Activated CD8-positive, alpha-beta memory T cell treated with anti-CD3 and anti-CD28 coated beads, Interleukin-2, amount 50 U/mL, for 24 hours (primary cell): ENCODE results near the gene BORCS6.

Source experiments
- DNase-seq: peaks from one replicate; pipeline ENCODE4 v3.0.0-alpha.2; 2020; ENCODE audit errors: extremely low read depth

BORCS6 gene

DNA sequence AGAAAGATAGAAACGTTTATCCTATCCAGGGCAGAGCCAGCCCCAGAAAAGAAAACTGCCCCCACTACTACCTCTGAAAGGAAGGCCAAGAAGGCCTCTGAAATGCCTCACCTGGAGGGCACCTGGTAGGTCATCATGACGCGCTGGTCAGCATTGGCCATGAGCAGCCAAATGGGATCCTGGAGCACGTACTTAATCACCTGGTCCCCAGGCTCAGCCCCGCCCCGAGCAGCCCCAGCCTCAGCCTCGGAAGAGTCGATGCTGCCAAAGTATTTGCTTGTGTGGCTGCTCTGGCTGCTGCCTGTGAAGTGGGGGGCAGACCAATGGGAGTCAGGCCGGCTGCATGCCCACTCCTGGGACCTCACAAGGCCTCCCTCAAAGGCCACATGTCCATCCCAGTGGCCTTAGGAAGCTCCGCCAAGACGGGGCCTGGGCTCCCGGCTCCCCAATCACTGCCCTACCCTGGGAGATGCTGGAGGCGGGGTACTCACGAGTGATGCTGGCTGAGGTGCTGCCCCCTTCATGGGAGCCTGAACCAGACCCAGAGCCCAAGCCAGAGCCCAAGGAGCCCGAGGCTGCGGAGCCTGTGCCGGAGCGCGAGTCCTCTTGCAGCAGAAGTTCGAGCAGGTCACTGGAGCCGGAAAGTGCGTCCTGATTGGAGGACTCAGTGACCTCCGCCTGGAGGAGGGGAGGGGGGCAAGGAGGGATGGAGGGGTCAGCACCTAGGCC, 47.7 kb downstream of the BORCS6 start:
- DNase-seq = no peak

DNA sequence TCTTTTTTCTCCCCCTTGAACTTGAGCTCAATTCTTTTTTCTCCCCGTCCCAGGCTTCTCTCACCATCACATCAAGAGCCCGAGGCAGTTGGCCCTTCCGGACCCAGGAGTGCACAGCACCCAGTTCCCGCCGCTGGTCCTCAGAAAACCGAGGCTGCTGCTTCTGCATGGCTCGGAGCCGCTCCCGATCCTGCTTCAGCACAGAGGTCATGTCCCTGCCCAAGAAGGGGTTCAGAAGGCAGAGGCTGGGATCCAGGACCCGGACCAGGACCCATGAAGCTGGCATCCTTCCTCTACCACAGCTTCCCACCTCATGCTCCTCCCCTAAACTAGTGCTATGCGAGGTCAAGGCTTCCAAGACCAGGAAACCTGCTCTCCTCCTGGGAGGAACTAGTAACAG, 48.2 kb downstream of the BORCS6 start:
- DNase-seq = no peak

DNA sequence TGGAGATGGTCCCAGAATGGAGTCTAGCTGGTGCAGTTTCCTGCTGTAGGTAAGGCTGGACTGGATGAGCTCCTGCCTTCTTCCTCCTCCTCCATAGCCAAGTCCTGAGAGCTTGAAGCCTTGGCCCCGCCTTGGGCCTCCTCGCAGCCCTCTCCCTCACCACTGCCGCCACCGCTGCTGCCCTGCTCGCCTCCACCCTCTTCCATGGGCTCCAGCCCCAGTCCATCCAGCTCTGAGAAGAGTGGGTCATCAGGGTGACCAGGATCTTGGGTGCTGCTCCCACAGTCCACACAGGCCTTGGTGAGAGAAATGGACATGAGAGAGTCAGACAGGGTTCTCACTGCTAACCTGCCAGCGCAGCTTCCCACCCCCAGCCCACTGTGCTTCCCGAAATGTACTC, 48.9 kb downstream of the BORCS6 start:
- DNase-seq = no peak

DNA sequence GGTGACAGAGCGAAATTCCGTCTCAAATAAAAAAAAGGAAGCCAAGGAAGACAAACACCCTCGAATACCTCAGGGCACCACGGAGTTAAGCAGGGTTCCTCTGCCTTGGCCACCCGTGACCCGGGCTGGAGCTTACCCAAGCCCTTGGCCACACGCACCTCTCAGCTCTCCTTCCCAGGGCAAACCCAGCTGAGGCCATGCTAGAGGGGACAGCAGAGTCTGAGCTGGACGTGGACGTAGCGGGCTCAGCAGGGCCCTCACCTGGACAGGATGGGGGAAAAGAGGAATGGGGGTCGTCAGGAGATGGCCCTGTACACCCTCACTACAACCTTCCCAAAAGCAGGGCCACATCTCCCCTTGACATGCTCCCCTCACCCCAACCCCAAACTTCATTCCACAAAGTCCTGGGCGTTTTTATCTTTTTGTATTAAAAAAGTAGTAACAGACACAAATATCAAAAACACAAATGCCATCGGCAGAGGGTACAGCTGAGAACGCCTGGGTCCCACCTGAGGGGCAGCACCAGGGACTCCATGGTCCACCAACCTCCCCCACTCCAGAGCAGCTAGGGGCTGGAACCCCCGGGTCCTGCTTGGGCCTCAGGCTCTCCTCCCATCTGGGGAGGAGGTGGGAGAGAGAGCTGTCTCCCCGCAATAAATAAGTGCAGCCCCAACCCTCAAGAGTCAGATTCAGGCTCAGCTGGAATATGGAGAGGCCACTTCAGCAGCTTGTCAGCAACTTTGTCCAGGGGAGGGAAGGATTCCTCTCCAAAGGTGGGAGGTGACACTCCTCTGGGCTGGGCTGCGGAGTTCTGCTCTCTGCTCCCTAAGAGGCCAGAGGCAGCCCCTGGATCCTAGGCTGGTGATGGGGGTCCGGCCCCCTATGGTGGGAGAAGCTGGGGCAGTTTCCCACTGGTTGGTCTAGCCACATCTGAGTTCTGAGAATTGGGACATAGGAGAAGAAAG, 49.6 kb downstream of the BORCS6 start:
- no peak for DNase-seq

DNA sequence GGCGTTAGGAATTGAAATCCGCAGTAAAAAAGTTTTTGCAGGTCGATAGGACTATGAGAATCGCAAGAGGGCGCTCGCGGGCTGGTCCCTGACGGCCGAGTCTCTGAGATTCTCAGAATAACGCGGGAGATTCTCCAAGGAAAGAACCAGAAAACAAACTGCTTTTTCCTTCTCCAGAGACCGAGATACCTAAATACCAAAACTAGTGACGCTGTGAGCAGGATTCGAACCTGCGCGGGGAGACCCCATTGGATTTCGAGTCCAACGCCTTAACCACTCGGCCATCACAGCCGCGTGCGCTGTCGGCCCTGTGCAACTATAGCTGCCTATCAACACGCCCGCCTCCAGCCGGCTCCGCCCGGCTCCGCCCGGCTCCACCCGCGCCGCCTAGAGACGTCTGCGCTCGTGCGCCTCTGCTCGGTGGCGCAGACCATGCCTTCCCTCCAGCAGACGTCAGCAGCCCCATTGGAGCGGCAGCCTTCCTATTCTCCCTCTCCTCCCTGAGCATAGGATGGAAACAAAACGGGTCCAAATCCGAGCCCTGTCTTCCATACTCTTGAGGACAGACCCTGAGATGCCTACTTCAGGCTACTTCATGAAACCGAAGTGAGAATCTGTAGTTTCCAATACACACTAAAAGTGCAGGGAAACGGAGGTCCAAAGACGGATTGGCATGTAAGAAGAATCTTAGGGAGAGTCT, 51.2 kb downstream of the BORCS6 start:
- DNase-seq = peak; percentile 94

DNA sequence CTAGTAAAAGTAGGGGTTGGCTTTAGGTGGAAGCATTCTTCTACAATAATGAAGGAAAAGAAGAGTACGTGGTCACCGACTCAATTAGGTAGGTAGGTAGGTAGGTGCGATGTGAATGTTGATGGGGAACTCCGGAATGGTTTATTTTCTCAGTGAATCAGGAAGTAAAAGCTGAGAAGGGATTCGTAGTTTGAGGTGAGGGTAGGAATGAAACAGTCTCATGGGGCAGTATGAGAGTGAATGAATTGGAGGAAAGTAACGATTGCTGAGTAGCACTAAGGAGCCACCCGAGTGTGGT, 51.7 kb downstream of the BORCS6 start:
- DNase-seq = no peak
